HG02938 (cell line): ENCODE measurements around the gene SIDT2.
"Not testable (repeated sequence)": the region's sequence is repeated elsewhere in the genome, so short reads cannot be mapped to it uniquely, and the experiment has no call there.

Experiments
- ATAC-seq: cut with Tn5 transposase; IDR thresholded peaks from one replicate; pipeline ENCODE4 v1.9.1; 2021; ENCODE audit warnings: mild to moderate bottlenecking, moderate library complexity; ENCODE audit not compliant: unreplicated experiment

SIDT2 gene

DNA sequence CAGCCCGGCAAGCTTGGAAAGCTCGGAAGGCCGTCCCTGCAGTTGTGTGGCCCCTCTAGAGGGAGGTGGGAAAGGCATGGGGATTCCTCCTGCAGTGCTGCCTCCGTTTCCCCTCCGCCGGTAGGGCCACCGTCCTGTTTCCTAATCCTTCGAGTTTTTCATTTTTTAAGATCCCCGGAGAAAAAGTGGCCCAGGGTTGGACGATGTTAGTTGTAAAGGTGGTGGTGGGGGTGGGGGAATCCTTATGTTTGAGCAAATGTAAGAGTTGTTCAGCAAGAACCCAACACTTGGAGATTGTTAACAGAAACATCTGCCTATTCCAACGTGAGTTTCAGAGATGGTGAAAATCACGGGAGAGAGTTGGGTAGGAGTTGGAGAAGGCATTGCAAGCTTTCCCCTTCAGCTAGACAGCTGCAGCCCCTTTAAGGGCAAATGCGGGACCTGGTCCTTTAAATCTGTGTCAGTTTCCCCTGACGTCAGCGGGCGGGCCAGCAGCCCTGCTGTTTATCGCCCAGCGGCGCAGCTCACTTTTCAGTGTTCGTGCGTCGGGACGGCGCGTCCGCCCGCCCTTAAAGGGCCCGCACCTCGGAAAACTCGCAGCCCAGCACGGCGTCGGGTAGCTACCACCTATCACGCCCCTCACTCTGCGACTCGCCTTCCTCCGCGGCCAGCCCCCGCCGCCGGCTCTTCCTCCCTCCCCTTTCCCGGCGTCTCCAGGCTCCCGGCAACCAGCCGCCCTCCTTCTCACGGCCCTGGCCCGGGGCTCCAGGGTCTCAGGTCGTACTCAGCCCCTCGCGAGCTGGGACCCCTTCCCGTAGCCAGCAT lies at the start of gene SIDT2:
SIDT2 (plus strand) TSS at position 534 of the 825 bp plus-strand sequence. CDS start 521 bp downstream, outside the sequence.
- peak; percentile 84 for ATAC-seq

DNA sequence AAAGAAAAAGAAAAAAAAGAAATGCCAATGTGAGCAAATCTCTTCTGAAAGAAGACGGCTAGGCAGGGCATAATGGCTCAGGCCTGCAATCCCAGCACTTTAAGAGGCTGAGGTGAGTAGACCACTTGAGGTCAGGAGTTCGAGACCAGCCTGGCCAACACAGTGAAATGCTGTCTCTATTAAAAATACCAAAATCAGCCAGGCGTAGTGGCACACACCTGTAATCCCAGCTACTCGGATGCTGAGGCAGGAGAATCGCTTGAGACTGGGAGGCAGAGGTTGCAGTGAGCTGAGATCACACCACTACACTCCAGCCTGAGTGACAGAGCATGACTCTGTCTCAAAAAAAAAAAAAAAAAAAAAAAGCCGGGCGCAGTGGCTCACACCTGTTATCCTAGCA lies 48.1 kb upstream of the SIDT2 start:
- not testable (repeated sequence) for ATAC-seq

DNA sequence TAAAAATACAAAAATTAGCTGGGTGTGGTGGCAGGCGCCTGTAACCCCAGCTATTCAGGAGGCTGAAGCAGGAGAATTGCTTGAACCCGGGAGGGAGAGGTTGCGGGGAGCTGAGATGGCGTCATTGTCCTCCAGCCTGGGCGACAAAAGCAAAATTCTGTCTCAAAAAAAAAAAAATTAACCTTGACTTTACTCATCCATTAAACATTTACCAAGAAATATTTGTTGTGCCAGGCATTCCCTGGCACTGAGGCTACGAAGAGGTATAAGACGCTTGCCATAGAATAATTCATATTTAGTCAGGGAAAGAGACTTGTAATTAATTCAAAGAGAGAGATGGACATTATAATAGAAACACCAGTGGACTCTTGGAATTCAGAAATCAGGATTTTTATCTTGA lies 47.7 kb upstream of the SIDT2 start:
- no peak for ATAC-seq

DNA sequence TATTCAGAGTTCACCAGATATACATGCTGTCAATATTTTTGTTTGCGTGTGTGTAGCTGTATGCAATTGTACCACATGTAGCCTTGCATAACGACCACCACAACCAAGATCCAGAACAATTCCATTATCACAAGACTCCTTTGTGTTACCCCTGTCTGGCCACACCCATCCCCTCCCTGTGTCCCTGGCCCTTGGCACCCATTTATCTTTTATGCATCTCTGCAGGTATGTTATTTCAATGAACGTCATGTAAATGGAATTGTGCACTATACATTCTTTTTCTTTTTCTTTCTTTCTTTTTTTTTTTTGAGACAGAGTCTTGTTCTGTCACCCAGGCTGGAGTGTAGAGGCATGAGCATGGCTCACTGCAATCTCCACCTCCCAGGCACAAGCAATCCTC lies 44.1 kb upstream of the SIDT2 start:
- ATAC-seq, result no peak

DNA sequence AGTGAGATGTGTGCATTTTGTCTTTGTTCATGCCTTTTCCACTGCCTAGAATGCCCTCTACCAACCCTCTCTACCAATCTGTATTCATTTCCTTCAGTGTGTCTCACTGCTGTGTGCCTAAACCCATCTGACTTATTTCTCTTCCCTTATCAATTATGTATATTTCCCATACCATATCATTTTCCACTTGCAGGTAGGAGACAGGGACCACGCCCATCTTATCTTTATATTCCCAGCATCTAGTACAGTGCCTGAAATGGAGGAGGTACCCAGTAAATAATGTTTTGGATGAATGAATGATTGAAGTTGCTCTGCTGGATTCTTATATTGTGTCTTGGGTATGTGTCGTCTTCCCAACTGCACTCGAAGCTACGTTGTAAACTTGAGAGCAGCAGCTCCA lies 43.6 kb upstream of the SIDT2 start:
- ATAC-seq, result not testable (repeated sequence)

DNA sequence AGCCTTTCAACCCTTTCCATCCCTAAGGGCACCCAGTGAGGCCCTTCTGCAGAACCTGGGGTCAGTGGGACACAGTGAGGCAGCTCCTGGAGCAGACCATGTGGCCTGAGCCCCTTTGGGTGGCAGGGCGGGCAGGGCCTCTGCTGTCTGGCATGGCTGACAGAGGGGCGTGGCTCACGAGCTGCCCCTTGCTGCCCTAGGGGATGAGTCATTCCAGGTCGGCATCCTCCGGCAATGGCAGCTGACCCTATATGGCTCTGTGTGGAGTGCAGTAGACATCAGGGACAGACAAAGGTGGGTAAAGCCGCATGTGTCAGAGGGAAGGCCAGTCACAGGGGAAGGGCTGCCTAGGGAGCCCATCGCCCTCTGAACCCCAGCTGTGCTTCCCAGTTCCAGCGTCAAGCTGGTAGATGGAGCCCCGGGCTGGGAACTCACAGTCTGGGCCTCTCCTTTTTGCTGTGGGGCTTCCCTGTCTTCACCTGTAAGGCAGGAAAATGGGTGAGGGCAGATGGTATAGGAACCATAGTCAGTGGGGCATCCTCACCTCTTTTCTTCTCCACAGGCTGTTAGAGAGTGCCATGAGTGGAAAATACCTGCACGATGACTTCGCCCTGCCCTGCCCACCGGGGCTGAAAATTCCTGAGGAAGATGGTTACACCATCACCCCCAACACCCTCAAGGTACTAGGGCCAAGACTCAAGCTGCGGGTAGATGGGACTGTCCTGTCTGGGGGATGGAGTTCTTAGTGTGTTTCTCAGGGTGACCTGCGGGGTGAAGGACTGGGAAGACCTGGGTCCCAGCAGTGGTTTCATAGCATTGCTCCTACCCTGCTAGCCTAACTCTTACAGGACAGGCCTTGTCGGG lies 41.1 kb upstream of the SIDT2 start:
- not testable (repeated sequence) for ATAC-seq

DNA sequence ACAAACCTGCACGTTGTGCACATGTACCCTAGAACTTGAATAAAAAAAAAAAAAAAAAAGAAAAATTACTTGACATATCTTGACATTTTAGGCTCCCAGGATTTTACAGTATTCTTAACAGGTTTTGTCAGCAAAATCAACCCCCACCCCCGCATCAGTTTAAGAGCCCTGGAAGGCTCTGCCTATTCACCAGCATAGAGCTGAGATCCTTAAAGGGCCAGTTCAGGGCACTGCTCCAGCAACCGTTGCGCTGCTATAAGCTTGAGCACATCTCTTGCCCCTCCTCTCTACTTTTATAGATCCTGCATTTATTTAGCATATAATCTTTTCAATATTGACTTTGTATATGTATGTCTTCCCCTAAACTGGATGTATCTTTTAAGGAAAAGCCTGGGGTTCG lies 35.2 kb upstream of the SIDT2 start:
- ATAC-seq, result peak; percentile 28

DNA sequence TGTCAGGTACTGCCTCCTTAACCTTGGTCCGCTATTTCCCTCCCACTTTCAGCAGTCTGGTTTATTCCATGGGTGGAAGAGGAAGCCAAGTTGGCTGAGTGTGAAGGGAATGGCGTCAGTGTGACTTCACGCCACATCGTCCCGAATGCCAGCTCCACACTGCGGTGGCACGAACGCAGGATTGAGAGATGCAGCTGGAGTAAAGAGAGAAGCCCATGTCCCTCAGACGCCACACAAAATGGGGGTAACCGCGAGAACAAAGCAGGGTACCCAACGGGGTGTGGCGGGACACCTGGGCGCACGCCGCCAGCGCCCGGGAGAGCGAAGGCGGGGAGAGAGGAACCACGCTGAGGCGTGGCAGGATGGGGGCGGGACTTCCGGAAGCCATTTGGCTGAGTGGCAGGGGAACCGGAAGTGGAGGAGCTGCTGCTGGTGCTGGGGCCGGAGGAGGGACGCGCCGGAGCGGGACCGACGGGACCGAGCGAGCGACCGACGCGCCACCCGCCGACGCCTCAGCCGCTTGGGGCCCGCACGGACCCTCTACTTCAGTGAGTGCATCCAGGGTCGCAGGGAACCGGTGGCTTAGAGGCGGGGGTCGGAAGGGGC lies 34.6 kb upstream of the SIDT2 start, which contains the start of gene PAFAH1B2:
PAFAH1B2 (plus strand) TSS at position 417 of the 606 bp plus-strand sequence. CDS start 8,161 bp downstream, outside the sequence.
- ATAC-seq, result peak; percentile 96

DNA sequence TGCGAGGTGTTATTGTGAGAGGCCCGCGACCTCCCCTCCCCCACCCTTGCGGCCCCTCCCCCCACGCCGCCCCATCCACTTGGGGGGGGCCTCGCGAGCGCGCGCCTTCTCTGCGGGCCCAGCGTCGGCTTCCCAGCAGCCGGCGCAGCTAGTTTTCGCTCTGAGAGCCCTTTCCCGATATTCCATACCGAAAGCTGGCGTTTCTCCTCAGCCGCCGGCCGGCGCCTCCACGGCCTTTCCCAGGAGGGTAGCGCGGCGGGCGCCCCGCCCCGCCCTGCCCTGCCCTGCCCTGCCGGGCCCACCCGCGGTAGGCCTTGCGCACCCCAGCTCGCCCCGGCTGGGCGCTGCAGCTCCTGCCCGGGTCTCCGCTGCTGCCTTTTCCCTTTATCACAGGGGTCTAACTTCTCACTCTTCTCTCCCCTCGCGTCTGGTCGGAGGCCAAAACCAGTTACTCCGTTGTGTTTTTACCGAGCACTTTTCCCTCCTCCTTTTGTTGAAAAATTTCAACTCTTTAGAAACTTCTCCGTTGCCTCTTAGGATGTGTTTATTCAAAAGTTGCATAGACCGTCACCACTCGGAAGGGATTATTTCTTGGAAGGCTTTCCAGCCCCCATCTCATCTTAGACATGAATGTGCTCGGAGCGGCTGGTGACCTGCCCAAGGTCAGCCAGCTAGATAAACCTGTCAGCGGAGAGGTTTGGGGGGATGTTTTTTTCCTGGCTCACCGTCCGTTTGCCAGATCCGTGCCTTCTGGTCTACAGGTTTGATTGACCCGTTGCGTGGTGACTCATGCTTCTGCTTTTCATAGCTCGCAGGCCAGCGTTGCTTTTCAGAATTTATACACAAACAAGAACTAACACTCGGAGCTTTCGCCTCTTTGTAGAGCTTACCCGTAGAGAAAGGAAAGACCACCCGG lies 33.8 kb upstream of the SIDT2 start:
- ATAC-seq, result peak; percentile 37

DNA sequence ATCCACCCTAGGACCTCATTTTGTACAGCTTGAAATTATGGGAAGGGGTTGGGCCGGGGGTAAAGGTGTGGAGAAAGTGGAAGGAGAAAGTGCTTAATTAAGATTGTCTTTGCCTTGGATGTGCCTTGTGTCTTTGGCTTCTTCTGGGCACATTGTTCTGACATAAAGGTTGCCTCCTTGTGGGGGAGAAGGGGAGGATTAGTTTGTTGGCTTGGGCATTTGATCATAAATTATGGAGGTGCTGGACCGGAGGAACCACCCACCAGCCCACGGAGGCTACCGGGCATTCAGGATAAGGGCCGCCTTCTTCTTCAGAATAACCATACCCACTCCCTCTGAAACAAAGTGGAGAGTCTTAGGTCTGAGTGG lies 33.2 kb upstream of the SIDT2 start:
- ATAC-seq, result no peak

DNA sequence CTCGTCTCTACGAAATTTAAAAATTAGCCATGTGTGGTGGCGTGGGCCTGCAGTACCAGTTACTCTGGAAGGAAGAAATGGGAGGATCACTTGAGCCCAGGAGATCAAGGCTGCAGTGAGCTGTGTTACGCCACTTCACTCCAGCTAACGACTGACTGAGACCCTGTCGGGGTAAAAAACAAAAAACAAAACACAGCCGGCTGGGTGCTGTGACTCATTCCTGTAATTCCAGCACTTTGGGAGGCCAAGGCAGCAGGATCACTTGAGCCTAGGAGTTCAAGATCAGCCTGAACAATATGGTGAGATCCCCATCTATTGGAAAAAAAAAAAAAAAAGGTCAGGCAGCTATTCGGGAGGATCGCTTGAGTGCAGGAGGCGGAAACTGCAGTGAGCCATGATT lies 32.0 kb upstream of the SIDT2 start:
- ATAC-seq, result no peak

DNA sequence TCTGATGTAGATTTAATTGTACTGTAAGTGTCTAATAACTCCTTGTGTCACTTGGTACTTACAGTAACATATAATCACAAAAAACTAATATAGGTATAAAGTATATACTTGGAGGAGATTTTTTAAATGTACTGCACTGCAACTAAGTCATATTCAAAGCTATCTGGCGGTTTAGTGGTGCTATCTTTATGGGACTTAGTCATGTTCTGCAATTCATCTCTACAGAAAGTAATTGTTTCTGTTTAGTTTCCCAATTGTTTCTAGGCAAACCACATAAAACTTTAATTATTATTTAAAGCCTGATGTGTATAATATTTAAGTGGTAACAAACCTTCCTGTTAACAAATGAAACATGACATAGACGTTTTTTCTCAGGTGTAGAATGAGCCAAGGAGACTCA lies 26.5 kb upstream of the SIDT2 start:
- ATAC-seq, result no peak

DNA sequence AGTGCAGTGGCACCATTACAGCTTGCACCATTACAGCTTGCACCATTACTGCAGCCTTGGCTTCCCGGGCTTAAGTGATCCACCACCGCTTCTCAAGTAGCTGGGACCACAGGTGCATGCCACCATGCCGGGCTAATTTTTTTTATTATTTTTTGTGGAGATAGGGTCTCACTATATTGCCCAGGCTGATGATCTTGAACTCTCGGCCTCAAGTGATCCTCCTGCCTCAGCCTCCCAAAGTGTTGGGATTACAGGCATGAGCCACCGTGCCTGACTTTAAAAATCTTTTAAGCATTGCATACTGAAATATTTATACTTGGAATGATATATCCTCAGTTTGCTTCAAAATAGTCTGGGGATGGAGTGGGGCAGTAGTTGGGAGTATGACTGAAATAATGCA lies 24.1 kb upstream of the SIDT2 start:
- ATAC-seq, result no peak

DNA sequence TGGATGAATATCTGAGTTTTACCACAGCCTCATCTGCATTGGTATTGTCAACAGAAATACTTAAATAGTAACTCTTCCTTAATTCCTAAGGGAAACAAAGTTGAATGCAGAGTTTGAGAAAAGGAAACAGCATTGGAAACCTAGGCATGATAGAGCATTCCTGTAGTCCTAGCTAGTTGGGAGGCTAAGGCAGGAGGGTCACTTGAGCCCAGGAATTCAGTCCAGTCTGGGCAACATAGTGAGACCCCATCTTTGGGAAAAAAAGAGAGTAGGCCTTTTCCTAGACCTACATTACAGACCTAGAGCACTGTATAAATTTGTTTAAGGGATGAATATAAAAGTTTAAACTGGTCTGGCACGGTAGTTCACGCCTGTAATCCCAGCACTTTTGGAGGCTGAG lies 21.0 kb upstream of the SIDT2 start:
- no peak for ATAC-seq

DNA sequence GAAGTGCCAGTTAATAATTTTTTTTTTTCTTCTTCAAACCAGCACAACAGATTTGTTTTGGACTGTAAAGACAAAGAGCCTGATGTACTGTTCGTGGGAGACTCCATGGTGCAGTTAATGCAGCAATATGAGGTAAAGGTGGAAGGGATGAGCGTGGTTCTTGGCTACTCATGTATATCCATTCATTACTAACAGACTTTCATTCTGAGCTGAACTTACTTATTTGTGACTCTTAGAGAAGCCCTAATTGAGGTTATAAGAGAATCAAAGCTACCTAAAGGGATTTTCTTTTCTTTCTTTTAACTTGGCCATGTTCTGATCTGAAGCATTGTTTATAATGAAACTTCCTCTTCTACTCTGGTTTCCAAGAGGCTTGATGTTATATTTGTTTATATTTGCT lies 18.7 kb upstream of the SIDT2 start:
- no peak for ATAC-seq

DNA sequence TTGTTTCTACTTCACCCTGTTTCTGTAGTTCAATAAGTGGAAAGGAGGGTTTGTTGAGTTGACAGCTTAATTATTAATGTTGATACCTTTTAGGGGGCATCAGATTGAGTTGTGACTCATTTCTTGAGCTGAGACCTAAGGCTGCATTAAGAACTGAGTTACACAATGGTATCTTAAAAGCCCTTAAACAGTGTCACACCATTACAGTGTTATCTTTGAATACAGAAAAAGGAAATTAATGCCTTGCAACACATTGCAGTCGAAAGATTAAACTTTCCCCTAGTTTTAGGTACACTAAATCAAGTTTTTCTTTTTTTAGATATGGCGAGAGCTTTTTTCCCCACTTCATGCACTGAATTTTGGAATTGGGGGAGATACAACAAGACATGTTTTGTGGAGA lies 17.7 kb upstream of the SIDT2 start:
- no peak for ATAC-seq

DNA sequence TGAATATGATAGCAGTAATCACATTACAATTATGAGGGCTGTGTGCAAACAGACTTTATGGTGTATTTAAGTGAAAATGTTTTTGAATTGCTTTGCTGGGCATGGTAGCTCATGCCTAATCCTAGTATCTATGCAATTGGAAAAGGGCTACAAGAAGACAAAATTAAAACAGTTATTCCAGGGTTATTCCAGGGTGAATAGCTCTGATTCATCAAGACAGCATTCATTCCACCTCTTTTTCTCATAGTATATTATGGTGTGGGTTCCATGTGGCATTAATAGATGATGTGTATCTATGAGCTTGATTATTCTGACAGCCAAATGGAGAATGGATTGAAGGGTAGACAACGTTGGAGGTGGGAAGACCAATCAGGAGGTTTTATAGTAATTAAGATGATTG lies 12.1 kb upstream of the SIDT2 start:
- no peak for ATAC-seq

DNA sequence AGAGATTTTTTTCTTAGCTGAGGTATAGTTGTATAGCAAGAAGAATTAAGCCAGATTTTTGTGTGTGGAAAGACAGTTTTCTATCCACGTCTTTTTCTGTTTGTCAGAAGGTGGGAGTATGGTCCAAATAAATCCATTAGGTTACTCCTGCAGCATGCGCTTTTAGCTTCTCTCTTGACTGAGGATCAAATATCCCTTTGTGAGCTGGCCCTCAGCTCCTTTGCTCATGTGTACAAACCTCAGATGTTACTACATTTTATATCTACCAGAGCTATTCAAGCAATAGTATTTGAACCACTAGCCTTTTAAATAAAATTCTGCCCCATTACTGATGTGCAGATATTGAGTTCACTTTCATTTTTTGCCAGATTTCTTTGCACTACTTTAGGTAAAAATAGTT lies 8.8 kb upstream of the SIDT2 start:
- no peak for ATAC-seq

DNA sequence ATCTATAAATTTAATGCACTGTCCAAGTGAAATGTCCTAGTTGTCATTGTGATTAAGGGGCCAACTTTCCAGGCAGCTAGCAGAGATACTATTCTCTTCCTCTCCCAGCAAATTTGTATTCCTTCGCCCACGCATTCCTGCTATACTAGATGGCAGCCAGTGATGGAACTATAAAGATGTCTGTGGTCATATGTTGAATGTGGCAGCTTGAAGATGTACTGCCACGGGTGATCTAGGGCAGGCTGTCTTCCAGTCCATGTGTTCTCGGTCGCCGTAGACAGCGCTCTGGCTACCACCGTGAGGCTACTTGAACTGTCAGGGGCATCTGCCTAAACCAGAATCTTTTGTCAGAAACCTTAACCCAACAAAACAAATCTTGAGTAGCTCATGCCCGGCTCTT lies 8.3 kb upstream of the SIDT2 start:
- no peak for ATAC-seq

DNA sequence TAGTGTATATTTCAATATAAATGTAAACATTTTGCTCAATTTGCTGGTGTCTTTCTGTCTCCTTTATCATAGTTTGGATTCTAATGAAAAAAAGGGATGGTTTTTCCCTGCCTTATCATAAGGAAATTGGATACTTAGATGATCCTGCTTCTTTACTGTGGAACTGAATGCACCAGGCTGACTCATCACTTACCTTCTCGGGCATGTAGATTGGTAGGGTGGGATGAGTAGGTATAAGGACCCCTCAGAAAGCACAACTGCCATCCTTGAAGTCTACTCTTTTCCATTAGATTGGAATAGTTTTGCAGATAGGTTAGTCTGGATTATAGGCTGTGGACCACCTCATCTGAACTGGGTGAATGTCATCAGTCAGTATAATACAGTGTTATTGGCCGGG lies 7.5 kb upstream of the SIDT2 start:
- ATAC-seq, result no peak
